Measurements from ENCODE around the gene ARHGEF16.

Gene ARHGEF16

DNA sequence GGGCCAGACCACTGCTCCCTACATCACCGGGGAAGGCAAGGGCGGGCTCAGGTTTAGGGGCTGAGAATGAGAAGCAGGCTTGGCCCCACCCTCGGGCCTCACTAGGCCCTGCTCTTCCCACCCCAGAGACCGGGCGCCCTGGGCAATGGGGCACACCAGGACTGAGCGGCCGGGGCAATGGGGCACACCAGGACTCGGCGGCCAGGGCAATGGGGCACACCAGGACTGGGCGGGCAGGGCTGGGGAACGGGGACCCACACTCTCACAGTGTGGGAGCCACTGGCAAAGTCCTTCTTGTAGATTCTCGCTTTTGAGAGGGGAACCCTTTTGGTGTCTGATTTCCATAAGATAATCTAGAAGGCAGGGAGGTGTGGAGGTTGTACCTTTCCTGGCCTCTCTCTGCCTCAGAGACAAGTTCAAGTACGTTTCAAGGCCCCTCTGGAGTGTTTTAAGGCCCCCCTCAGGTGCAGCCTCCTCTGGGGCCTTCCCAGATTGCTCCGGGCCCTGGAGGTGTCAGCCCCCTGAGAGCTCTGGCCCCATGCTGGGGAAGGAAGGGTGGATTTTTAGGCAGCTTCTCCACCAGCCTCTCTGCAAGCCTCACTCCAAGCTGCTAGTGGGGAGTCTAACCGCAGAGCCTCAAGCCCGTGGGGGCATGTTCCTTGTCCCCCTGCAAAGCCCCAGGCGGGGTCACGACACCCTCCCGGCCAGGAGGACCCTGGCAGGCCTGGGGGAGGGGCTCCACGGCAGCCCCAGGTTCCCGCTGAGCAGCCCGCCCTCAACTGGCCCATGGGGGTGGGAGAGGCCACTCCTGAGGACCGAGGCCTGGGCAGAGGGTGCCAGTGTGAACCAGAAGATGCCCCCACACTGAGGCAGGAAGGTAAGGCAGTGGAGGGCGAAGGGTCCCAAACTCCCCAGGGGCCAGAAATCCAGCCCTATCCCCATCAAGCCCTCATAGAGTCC, 66.2 kb downstream of the ARHGEF16 start:
- Mint-ChIP-seq H3K36me3 (ENCODE audit: low read depth) (no peaks in the 10 kb centered on the region), H3K4me1 (ENCODE audit: low read depth) (no peaks in the 10 kb centered on the region), H3K9me3 (no peaks in the 10 kb centered on the region), H3K27me3 (no peaks in the 10 kb centered on the region), H3K4me3 (no peak overlapping the region), H3K27ac (no peak overlapping the region)

- Mint-ChIP-seq H3K27me3 (no peaks in the 10 kb centered on the region), H3K9me3 (no peaks in the 10 kb centered on the region), H3K36me3 (ENCODE audit: low read depth) (no peaks in the 10 kb centered on the region), H3K4me3 (no peak overlapping the region), H3K27ac (no peak overlapping the region), H3K4me1 (ENCODE audit: low read depth) (no peaks in the 10 kb centered on the region)
Measured at GRCh38 chr1:3521426-3521825, 67.0 kb downstream of the ARHGEF16 start.

- no peaks in the 10 kb centered on the region for H3K9me3 Mint-ChIP-seq
- H3K27me3 Mint-ChIP-seq: no peaks in the 10 kb centered on the region
- no peaks in the 10 kb centered on the region for H3K36me3 Mint-ChIP-seq (ENCODE audit: low read depth)
- no peak overlapping the region for H3K27ac Mint-ChIP-seq
- no peak overlapping the region for H3K4me3 Mint-ChIP-seq
- H3K4me1 Mint-ChIP-seq (ENCODE audit: low read depth): no peaks in the 10 kb centered on the region
Measured at GRCh38 chr1:3522112-3522511, 67.6 kb downstream of the ARHGEF16 start.

GRCh38 chr1:3522564-3523265, 68.2 kb downstream of the ARHGEF16 start:
- Mint-ChIP-seq H3K27ac (no peak overlapping the region), H3K36me3 (ENCODE audit: low read depth) (no peaks in the 10 kb centered on the region), H3K4me1 (ENCODE audit: low read depth) (no peaks in the 10 kb centered on the region), H3K27me3 (no peaks in the 10 kb centered on the region), H3K9me3 (no peaks in the 10 kb centered on the region), H3K4me3 (no peak overlapping the region)

DNA sequence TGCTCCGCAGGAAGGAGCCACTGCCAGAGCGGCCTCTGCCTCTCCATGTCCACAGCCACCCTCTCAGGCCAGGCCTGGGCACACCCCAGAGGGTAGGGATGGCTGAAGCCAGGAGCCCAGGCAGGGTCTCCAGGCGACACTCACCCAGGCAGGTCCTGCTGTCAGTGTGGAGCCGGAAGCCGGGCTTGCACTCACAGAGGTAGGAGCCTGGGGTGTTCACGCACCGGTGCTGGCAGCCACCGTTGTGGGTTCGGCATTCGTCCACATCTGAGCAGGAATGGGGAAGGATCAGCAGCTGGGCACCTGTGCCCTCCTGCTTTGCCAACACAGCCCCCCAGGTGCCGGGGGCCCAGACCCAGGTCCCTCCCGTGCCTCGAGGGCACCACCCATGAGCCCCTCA, 69.5 kb downstream of the ARHGEF16 start:
- Mint-ChIP-seq H3K9me3 (no peaks in the 10 kb centered on the region), H3K4me3 (no peak overlapping the region), H3K4me1 (ENCODE audit: low read depth) (no peaks in the 10 kb centered on the region), H3K27ac (no peak overlapping the region), H3K36me3 (ENCODE audit: low read depth) (no peaks in the 10 kb centered on the region), H3K27me3 (no peaks in the 10 kb centered on the region)

DNA sequence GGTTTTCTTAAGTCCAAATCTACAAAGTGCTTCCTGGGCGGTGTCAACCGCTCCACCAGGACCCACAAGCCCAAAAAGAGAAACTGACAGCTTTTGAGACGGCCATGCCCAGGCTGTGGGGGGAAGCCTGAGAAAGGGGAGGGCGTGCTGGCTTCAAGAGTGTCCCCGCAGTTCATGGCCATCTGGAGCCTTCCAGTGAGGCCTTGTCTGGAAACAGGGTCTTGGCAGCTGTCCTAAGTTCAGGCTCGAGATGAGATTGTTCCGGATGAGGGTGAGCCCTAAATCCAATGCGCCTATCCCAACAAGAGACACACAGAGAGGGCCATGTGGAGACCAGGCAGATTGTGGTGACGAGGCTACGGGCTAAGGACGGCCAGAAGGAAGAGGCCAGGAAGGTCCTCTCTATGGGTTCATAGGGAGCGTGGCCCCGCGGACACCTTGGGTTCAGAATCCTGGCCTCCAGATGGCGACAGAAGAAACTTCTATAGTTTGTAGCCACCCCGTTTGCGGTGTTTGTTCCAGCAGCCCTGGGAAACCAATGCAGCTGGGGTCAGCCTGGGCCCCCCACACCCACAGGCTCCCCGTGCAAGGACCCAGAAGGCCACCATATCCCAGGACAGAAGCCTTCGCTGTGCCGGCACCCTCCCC, 70.2 kb downstream of the ARHGEF16 start:
- Mint-ChIP-seq H3K9me3 (no peaks in the 10 kb centered on the region), H3K4me3 (no peak overlapping the region), H3K4me1 (ENCODE audit: low read depth) (peaks cover 1% of the 10 kb centered on the region), H3K27me3 (no peaks in the 10 kb centered on the region), H3K36me3 (ENCODE audit: low read depth) (no peaks in the 10 kb centered on the region), H3K27ac (no peak overlapping the region)

- Mint-ChIP-seq H3K9me3 (no peaks in the 10 kb centered on the region), H3K27ac (no peak overlapping the region), H3K4me1 (ENCODE audit: low read depth) (peaks cover 10% of the 10 kb centered on the region), H3K36me3 (ENCODE audit: low read depth) (no peaks in the 10 kb centered on the region), H3K4me3 (no peak overlapping the region), H3K27me3 (no peaks in the 10 kb centered on the region)
Measured at GRCh38 chr1:3525551-3526482, 71.4 kb downstream of the ARHGEF16 start.

DNA sequence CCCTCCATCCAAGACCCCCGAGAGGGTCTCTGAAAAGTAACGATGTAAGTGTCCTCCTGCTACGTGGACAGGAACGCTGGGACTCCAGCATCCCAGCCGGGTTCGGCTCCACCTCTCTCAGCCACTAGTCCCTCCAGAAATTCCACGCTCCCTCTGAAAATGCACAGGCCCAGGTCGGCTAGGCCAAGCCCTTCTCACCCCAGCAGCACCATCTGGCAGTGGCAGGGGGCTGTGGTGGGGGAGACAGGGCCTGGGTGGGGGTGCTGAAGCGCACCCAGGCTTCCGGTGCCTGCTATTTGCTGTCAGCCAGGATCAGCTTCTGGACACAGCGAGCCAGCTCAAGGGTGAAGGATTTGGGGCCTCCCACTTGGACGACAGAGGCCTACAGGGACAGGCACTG, 73.3 kb downstream of the ARHGEF16 start:
- Mint-ChIP-seq H3K27ac (no peak overlapping the region), H3K9me3 (no peaks in the 10 kb centered on the region), H3K36me3 (ENCODE audit: low read depth) (no peaks in the 10 kb centered on the region), H3K27me3 (no peaks in the 10 kb centered on the region), H3K4me1 (ENCODE audit: low read depth) (peaks cover 14% of the 10 kb centered on the region), H3K4me3 (no peak overlapping the region)

DNA sequence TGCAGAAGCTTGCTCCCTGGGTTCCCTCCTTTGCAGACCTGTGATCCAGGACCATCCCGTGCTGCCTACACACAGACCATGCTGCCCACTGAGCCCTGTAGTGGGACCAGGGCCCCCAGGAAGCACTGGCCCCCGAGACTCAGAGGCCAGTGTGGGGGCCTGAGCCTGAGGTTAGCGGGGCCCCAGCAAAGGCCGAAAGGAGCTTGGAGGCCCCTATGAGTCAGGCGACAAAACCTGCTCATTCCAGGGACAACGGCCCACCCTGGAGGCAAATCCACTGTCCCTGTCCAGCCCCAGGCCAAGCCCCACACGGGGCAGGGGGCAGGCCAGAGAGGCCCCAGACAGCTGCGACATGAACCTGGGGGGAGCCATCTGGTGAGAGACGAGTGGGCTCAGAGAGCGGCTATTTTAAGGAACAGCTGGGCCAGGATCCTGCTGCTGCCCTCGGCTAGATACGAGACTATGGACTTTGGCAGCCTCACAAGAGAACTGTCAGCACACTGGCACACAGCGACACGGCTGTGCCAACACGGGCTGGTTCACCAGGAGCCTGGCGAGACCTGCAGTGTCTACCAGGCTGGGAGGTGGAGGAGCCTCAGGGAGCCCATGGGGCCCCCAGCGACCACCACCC, 74.7 kb downstream of the ARHGEF16 start:
- H3K4me3 Mint-ChIP-seq: no peak overlapping the region
- H3K36me3 Mint-ChIP-seq (ENCODE audit: low read depth): no peaks in the 10 kb centered on the region
- peaks cover 14% of the 10 kb centered on the region for H3K4me1 Mint-ChIP-seq (ENCODE audit: low read depth)
- no peak overlapping the region for H3K27ac Mint-ChIP-seq
- H3K9me3 Mint-ChIP-seq: no peaks in the 10 kb centered on the region
- no peaks in the 10 kb centered on the region for H3K27me3 Mint-ChIP-seq

- H3K4me3 Mint-ChIP-seq: peak overlapping the region; percentile 73
- H3K4me1 Mint-ChIP-seq (ENCODE audit: low read depth): peaks cover 14% of the 10 kb centered on the region
- H3K9me3 Mint-ChIP-seq: no peaks in the 10 kb centered on the region
- no peaks in the 10 kb centered on the region for H3K36me3 Mint-ChIP-seq (ENCODE audit: low read depth)
- H3K27me3 Mint-ChIP-seq: no peaks in the 10 kb centered on the region
- H3K27ac Mint-ChIP-seq: no peak overlapping the region
Measured at GRCh38 chr1:3530086-3530925, 75.8 kb downstream of the ARHGEF16 start.

Measured in stimulated activated naive CD8-positive, alpha-beta T cell treated with anti-CD3 and anti-CD28 coated beads, Interleukin-15, Interleukin-2, amounts not matched to agents 100 ng/mL and 50 ng/mL, for 24 hours (primary cell).